OCI-LY7 (cell line): ENCODE results near the gene HPDL.
"Not testable (repeated sequence)": the region's sequence is repeated elsewhere in the genome, so short reads cannot be mapped to it uniquely, and the experiment has no call there.

Experiments
- CTCF ChIP-seq: fragments of 200-600 bp; sonication (generic); conservative IDR thresholded peaks from 2 replicates; pipeline ENCODE4 v1.5.1; 2014; ENCODE audit warnings: mild to moderate bottlenecking, antibody characterized with exemption, low read length, moderate library complexity, mixed read lengths
- EZH2phosphoT487 ChIP-seq: fragments of 200-600 bp; sonication (generic); IDR thresholded peaks from 2 replicates; pipeline ENCODE4 v1.6.1; 2018; ENCODE audit warnings: low read depth, borderline replicate concordance, mild to moderate bottlenecking, mixed run types, antibody characterized with exemption, low read length, moderate library complexity, mixed read lengths

- TF ChIP-seq CTCF, EZH2phosphoT487: not testable (repeated sequence)
Observed at GRCh38 chr1:45284858-45285257, 41.8 kb upstream of the HPDL start.
